Measurements from ENCODE around the gene PCDH9. TPM values are rescaled to one million over a fixed set of nuclear protein-coding genes. Genes with fewer than 3 reads are reported as not detected.
A peak's percentile ranks its signal among the peaks of the same experiment; 100 is the strongest.

Gene PCDH9
- total RNA-seq, 2 donors from 2014 or later: 0.95 to 1.8 TPM

GRCh38 chr13:66618702-66619101, 611.4 kb downstream of the PCDH9 start:
- Histone ChIP-seq H3K27me3 (ENCODE audit: control insufficient read depth, insufficient read depth, low read length, poor library complexity, severe bottlenecking) (no peaks in the 10 kb centered on the region), H3K4me3 (ENCODE audit: low read length) (no peak overlapping the region), H3K9ac (ENCODE audit: extremely low read depth, low read length, poor library complexity, severe bottlenecking) (no peak overlapping the region), H3K9me3 (ENCODE audit: control insufficient read depth, low read length) (peaks cover 9% of the 10 kb centered on the region), H3K27ac (ENCODE audit: low read depth, low read length) (no peak overlapping the region), H3K36me3 (ENCODE audit: control insufficient read depth, insufficient read depth, low read length) (no peaks in the 10 kb centered on the region), H3K4me1 (ENCODE audit: control insufficient read depth, insufficient read depth, low read length) (no peaks in the 10 kb centered on the region)
- H3K4me3 Mint-ChIP-seq: no peak overlapping the region
- no peak for DNase-seq
- H3K9me3 Mint-ChIP-seq: peaks cover 21% of the 10 kb centered on the region
- WGBS, 2 experiments (ENCODE audit: insufficient coverage in 1 of 2, insufficient read length in 1 of 2): 83% methylated on average over 1 of the region's 1 CpG; no CpG with 5 or more reads in 1 of the 2 experiments
- H3K4me1 Mint-ChIP-seq: no peaks in the 10 kb centered on the region
- no peaks in the 10 kb centered on the region for H3K36me3 Mint-ChIP-seq (ENCODE audit: low read depth)
- peak; percentile 77 for TF ChIP-seq CTCF (conservative IDR thresholded peaks at IDR 0.05)
- H3K27me3 Mint-ChIP-seq (ENCODE audit: insufficient read depth): no peaks in the 10 kb centered on the region
- no peak overlapping the region for H3K27ac Mint-ChIP-seq

DNA sequence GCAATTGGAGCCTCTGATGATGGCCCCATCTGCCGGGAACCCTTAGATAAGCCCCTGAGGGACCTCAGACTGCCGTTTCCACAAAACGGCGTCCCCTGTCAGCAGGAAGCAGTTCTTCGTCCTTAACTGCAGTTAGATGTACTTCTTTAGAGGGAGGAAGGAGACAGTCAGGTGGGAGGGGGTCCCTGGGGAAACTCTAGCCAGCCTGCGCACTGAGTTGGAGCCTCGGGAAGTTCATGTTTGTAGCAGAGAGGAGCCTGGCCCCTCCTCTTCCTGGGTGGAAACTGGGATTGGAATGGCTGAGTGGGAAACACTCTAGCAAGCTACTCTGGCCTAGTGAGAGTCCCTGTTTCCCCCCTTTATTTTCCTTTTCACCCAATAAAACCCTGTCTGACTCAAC, 612.4 kb downstream of the PCDH9 start:
- no peak overlapping the region for H3K4me3 ChIP-seq (ENCODE audit: low read length)

DNA sequence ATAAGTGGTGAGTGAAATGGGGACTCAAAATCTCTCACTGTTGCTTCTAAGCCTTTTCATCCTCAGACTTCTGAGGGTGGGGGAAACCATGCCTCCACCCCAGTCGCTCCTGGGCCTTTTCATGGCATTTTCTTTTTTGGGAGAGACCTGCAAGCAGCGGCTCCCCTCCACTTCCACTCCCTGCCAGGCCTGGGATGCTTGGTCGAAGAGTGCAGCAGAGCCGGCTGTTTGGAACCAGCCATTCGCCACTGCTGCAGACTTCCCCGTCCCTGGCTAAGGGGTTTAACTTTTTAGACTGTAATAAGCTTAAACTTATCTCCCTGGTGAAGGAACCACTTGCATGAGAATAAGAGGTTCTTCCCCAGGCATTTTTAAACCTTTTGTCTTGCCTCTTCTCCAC, 617.2 kb downstream of the PCDH9 start:
- Mint-ChIP-seq H3K27ac (no peak overlapping the region), H3K27me3 (ENCODE audit: insufficient read depth) (no peaks in the 10 kb centered on the region), H3K9me3 (peaks cover 2% of the 10 kb centered on the region), H3K4me1 (peaks cover 15% of the 10 kb centered on the region), H3K4me3 (no peak overlapping the region), H3K36me3 (ENCODE audit: low read depth) (no peaks in the 10 kb centered on the region)
- TF ChIP-seq CTCF (conservative IDR thresholded peaks at IDR 0.05): no peak
- H3K27ac ChIP-seq (ENCODE audit: low read depth, low read length): no peak overlapping the region
- H3K36me3 ChIP-seq (ENCODE audit: control insufficient read depth, insufficient read depth, low read length): no peaks in the 10 kb centered on the region
- DNase-seq: no peak
- H3K9ac ChIP-seq (ENCODE audit: extremely low read depth, low read length, poor library complexity, severe bottlenecking): no peak overlapping the region
- H3K9me3 ChIP-seq (ENCODE audit: control insufficient read depth, low read length): peaks cover 4% of the 10 kb centered on the region
- no peaks in the 10 kb centered on the region for H3K27me3 ChIP-seq (ENCODE audit: control insufficient read depth, insufficient read depth, low read length, poor library complexity, severe bottlenecking)
- H3K4me1 ChIP-seq (ENCODE audit: control insufficient read depth, insufficient read depth, low read length): no peaks in the 10 kb centered on the region
- H3K4me3 ChIP-seq (ENCODE audit: low read length): no peak overlapping the region
- WGBS, 2 experiments (ENCODE audit: insufficient coverage in 1 of 2, insufficient read length in 1 of 2): 90 to 100% methylated on average over 1 to 6 of the region's 6 CpGs

More for the DNA sequence above, 612.4 kb downstream of the PCDH9 start:
- Histone ChIP-seq H3K27ac (ENCODE audit: low read depth, low read length) (no peak overlapping the region), H3K36me3 (ENCODE audit: control insufficient read depth, insufficient read depth, low read length) (no peaks in the 10 kb centered on the region), H3K9ac (ENCODE audit: extremely low read depth, low read length, poor library complexity, severe bottlenecking) (no peak overlapping the region), H3K27me3 (ENCODE audit: control insufficient read depth, insufficient read depth, low read length, poor library complexity, severe bottlenecking) (no peaks in the 10 kb centered on the region), H3K4me1 (ENCODE audit: control insufficient read depth, insufficient read depth, low read length) (no peaks in the 10 kb centered on the region), H3K9me3 (ENCODE audit: control insufficient read depth, low read length) (peaks cover 4% of the 10 kb centered on the region)
- no peaks in the 10 kb centered on the region for H3K27me3 Mint-ChIP-seq (ENCODE audit: insufficient read depth)
- H3K4me3 Mint-ChIP-seq: no peak overlapping the region
- no peak for DNase-seq
- H3K9me3 Mint-ChIP-seq: peaks cover 15% of the 10 kb centered on the region
- WGBS, 2 experiments (ENCODE audit: insufficient coverage in 1 of 2, insufficient read length in 1 of 2): 94 to 95% methylated on average over 5 to 7 of the region's 7 CpGs
- H3K27ac Mint-ChIP-seq: no peak overlapping the region
- no peaks in the 10 kb centered on the region for H3K36me3 Mint-ChIP-seq (ENCODE audit: low read depth)
- no peak for TF ChIP-seq CTCF (conservative IDR thresholded peaks at IDR 0.05)
- H3K4me1 Mint-ChIP-seq: peaks cover 7% of the 10 kb centered on the region
